SIG-M5 (cell line): Measurements from ENCODE around the gene CMIP.

ENCODE experiments used
- DNase-seq: peaks from one replicate; lab custom pipeline; 2025; lab: John Stamatoyannopoulos, UW

The CMIP gene

DNA sequence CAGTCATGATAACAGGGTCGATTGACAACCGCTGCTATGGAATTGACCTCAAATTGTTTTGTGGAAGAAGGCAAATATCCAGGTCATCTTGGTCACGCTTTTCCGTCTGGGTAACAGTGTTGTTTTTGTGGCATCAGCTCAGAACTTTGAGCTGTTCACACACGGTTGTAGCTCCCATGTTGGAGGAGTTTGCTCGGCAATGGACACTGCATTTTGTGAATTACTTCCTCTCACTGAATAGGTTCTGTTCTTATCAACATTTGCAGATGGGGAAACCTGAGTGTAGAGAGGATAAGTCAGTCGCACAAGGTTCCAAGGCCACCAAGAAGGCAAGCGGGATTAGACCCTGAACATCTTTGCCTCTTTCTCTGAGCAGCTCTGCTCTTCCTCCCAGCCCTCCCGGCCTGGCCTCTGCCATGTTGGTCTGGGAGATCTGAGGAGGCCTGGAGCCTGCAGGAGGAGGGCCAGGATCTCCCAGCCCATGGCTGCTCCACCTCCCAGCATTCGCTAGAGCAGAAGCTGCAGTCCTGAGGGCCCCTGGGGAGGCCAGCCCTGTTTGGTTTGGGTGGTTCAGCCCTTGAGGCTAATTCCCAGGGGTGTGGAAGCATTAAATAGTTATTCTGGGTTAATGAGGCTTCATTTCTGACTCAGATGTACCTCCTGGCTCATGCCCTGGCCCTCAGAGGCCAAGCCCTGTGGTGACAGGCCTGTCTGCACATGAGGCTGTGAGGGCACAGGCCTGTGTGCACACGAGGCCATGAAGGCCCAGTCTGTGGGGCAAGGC is 180.3 kb downstream of the CMIP start:
- DNase-seq, result no peak

- DNase-seq, result no peak
These were observed 181.0 kb downstream of the CMIP start for GRCh38 chr16:81625544-81626153.

GRCh38 chr16:81626181-81626674 is 181.6 kb downstream of the CMIP start:
- no peak for DNase-seq

DNA sequence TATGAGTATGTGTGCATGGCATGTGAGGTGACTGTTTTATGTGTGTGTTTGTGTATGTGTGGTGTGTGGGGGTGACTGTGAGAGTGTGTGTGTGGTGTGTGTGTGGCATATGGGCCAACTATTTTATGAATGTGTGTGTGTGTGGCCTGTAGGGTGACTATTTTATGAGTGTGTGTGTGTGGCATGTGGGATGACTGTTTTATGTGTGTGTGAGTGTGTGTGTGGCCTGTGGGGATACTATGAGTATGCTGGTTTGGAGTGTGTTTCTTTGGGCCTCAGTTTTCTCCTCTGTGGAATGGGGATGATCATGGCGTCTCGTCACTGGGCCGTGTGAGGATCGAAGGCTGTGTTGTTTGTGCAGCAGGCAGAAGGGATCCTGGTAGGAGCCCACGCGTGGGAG is 182.4 kb downstream of the CMIP start:
- no peak for DNase-seq

GRCh38 chr16:81627729-81628244 is 183.2 kb downstream of the CMIP start:
- no peak for DNase-seq

- no peak for DNase-seq
These were observed 184.6 kb downstream of the CMIP start for GRCh38 chr16:81629034-81629802.

DNA sequence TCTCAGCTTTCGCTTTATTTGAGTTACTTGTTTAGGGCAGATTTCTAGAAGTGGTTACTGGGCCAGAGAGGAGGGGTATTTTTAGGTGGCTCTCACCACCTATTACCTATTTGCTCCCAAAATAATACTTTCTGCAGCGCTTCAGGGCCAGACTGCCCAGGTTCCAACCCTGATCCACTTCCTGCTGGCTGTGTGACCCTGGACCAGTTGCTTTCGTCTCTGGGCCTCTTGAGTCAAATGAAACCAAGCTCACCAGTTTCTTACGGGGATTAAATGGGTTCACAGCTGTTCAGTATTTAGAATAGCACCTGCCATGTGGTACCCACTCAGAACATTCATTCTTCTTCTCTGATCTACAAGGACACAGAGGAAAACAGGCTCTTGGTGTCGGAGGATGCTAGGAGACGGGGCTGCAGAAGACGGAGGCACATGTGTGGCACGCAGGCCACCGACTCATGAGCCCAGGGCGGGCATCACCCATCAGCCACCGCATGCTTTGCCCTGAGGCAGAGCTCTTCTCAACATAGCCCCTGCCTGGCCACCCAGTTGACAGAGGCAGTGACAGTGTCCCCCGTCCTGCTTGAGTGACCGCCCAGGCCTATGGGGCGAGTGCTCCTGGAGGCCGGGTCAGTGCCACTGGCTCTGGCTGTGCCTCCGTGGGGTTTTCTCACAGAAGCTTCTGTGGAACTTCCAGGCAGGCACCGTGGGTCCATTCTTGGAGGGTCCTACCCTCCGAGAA is 185.5 kb downstream of the CMIP start:
- no peak for DNase-seq

GRCh38 chr16:81630635-81631031 is 186.0 kb downstream of the CMIP start:
- no peak for DNase-seq

DNA sequence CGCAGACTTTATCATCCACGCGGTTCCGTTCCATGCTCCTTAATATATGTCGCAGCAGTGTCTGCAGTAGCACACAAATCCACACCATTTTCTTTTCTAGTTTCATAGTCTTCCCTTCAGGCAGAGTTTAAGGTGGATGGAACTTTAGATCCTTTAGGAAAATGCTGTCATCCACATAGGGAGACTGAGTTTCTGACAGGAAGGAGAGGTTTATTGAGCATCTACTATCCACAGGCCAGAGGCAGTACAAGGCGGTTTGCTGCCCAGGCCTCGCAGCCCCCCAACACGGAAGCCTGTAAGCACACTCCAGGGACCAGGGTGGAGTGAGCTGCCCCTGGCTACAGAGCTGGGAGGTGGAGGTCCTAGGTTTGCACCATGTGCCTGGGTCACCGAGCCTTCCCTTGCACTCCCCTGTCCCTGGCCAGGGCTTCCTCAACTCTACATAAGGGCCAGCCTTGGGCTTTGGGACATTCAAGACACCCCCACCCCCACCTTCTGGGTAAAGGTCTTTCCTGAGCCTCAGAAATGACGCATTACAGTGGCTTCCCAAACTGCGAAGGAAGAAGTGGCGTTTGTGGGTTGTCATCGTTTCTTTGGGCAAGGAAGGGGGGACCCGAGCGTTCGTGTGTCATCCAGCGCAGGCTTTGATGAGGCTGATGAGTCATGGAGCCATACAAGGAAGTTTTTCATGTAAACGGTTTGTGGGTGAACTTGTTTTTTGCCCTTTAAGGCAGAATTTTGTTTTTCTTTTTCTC is 188.0 kb downstream of the CMIP start:
- DNase-seq, result peak; percentile 8

DNA sequence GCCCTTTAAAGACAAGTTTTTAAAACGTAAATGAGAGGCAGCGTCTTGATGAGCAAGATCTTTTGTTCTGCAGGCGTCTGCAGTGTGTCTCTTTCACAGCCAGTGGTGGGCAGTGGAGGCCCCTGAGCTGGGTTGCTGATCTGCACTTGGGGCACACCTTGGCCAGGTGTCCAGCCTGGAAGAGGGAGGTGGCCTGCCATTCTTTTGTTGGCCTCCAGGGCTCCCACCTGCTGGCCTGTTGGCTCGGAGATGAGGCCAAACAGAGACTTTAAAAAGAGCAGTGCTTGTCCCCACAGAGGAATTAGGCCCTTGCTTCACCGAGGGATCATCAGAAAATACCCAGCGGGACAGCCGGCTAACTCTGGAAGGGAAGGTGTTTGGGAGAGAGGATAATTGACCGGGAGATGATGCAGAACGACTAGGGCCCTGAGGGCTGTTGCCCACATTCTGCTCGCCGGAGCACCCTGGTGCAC is 188.6 kb downstream of the CMIP start:
- no peak for DNase-seq

DNA sequence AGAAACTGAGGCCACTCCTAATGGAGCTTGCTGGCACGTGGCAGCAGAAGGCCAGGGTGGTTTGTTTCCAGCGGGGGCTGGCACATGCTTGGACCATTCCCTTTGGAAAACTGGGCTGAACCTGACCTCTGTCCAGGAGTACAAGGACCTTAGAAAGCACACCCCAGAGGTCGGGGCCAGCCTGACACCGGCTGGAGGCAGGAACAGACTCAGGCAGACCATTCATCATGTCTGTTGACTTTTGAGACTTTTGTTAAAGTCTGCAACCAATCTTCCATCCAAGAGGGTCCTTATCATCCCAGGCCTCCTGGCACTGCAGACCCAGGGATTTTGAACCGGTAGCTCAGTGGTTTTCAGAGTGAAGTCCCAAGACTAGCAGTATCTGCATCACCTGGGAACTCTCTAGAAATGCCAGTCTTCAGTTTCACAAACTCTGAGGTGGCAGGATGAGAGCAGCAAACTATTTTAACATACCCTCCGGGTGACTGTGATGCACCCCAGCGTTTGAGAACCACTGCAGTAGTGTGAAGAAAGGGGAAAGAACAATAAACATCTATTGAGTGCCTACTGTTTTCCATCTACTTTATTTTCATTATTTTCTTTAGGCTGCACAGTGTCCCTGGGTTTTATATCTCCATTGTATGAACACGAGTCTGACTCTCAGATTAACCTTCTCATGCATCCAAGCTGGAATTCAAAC is 189.2 kb downstream of the CMIP start:
- DNase-seq, result no peak

DNA sequence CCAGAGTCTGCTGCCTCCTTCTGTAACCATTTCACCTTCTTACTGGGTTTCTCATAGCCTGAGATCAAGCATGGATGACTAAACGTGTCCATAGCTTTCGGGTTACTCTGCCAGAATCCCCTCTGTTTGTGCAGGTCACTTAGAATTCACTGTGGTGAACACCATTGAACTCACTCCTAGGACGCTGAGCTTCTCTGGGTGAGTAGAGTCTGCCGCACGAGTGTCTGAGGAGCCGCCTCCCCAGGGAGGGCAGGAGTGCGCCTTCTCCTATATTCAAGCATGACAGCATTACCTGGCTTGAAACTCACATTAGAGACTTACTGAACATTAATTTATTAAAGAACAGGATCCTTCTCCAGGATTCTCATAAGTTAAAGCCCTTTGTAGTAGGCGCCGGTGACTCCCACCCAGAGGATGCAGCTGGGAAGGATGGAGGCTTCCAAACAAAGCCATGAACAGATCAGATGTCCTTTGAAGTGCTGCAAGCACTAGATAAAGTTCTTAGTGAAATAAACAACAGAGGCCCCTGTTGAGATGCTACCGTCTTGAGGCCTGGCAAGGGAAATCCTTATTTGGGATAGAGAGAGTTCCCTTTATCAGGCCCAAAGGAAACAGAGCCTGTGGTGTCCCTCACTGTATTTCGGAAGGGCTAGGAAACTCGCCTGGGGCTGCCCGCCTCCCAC is 189.9 kb downstream of the CMIP start:
- no peak for DNase-seq

DNA sequence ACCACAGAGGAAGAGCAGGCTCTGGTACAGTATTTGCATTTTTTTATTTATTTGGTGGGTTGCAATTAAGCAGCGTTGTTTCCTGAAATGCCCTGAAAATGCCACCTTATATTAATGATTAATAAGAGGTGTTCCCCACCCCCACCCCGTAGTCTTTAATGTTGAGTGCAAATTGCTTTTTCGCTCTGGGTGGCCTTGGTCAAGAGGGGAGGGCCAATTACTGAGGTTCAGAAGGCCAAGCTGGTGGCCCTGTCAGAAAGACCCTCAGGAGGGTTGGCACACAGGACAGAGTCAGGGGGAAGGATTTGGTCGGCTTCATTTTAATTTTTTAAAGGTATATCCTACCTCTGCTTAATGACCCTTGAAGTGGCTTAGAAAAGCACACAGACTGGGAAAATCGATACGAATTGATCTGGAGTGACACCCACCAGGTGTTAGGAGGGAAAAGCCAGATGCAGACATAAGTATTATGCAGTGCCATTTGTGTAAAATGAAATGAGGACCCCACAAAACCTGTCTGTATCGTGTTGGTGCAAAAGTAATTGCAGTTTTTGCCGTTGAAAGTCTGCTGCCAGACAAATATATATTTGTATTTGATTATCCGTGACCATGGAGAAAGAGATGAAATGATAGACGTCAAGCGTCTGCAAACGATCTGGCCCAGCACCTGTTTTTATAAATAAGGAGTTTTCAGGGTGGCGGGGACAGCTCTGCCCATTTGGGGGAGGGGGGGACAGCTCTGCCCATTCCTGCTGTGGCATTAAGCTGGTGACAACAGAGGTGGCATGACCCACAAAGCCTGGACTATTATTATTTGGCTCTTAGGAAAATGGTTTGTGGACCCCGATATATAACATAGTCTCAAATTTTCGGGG is 190.7 kb downstream of the CMIP start:
- DNase-seq, result no peak

GRCh38 chr16:81636298-81636993 is 191.8 kb downstream of the CMIP start:
- no peak for DNase-seq

GRCh38 chr16:81637336-81638235 is 193.0 kb downstream of the CMIP start:
- no peak for DNase-seq

- no peak for DNase-seq
These were observed 193.8 kb downstream of the CMIP start for GRCh38 chr16:81638286-81638945.

DNA sequence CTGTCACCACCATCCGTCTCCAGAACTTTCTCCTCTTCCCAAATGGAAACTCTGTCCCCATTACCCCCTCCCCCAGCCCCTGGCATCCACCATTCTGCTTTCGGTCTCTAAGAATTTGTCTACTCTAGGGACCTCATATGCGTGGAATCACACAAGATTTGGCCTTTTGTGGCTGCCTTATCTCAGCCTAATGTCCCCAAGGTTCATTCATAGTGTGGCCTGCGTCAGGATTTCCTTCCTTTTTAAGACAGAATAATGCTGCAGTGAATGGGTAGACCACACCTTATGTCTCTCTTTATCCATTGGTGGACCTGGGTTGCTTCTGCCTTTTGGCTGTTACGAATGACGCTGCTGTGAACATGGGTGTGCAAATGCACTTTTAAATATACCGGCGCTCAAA is 194.7 kb downstream of the CMIP start:
- no peak for DNase-seq
